Activated B cell treated with CpG ODN at 0.5 μM for 24 hours (primary cell): Measurements from ENCODE around the gene DNAH8. TPM values are rescaled to one million over a fixed set of nuclear protein-coding genes. Genes with fewer than 3 reads are reported as not detected.
A peak's percentile ranks its signal among the peaks of the same experiment; 100 is the strongest.

Source experiments
- ATAC-seq: fragments of 200-7000 bp; cut with Tn5 transposase; one replicate; pipeline ENCODE4 v1.10.0; 2021; ENCODE audit warnings: low read depth, mild to moderate bottlenecking, moderate library complexity
- CTCF ChIA-PET: fragments of 350-600 bp; sonication (Branson Sonifier 250); formaldehyde crosslinking; loops from one replicate; lab custom pipeline; 2021; ENCODE audit warnings: antibody characterized with exemption; lab: Charles Lee
- POLR2A ChIA-PET: fragments of 350-600 bp; sonication (Branson Sonifier 250); formaldehyde crosslinking; loops from one replicate; lab custom pipeline; 2021; ENCODE audit warnings: antibody characterized with exemption; lab: Charles Lee
- DNase-seq: peaks from one replicate; pipeline ENCODE4 v3.0.0; 2022
- H3K27ac Mint-ChIP-seq: one replicate; pipeline ENCODE4 v1.8.0; 2020; ENCODE audit warnings: mixed read lengths
- H3K27me3 Mint-ChIP-seq: one replicate; pipeline ENCODE4 v1.8.0; 2021; ENCODE audit warnings: mixed read lengths
- H3K36me3 Mint-ChIP-seq: one replicate; pipeline ENCODE4 v1.8.0; 2021; ENCODE audit warnings: low read depth, mixed read lengths
- H3K4me1 Mint-ChIP-seq: one replicate; pipeline ENCODE4 v1.8.0; 2021; ENCODE audit warnings: mixed read lengths
- H3K4me3 Mint-ChIP-seq: one replicate; pipeline ENCODE4 v1.8.0; 2020; ENCODE audit warnings: mild to moderate bottlenecking, mixed read lengths
- H3K9me3 Mint-ChIP-seq: one replicate; pipeline ENCODE4 v1.8.0; 2020; ENCODE audit warnings: mixed read lengths
- intact Hi-C: fragments of 100-400 bp; cut with micrococcal nuclease; formaldehyde crosslinking; loops from one replicate; pipeline ENCODE4 v1.15.1; 2024
- total RNA-seq: library from RNA; stranded (reverse); gene quantifications from 2 replicates; pipeline ENCODE4 v1.2.3, GENCODE V29; 2022
- TF ChIP-seq, protein P1 (sequence below): fragments of 200-600 bp; IDR thresholded peaks from one replicate; pipeline ENCODE4 v1.8.0; 2022; ENCODE audit warnings: antibody characterized with exemption, mild to moderate bottlenecking

The DNAH8 gene
- total RNA-seq, 1 donor from 2014 or later: 2.0 TPM

DNA sequence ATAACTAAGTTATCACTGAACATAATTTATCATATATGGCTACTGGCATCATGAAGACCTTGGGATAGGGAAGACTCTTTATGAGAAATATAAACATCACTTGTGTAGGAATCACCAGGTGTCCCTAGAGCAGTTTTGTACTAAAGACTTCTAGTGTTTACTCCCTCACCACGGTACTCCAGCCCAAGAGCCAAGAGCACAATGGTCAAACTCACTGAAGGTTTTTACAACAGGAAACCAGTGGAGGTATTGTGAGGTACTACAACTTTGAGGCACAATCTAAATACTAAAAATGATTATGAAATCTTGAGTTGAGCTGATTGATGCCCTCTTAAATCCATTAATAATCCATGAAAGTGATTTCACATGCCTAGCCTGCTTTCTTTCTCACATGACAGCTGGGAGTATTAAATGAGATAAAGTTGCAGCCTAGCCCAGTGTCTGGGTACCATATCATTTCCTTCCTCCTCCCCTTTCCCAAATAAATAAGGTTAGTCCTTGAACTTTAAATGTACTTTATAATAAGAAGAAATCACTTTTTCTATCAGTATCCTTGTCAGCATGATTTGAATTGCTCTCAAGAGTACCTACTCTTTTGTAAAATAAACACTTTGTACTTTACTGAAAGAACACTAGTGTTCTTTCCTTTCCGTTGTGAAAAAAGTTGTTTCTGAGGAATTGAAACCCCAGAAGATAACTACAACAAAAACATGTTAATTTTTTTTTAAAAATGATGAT lies 38.7 kb upstream of the DNAH8 start:
- ChIA-PET POLR2A (interaction anchor here (0.7 to 1.5 kb wide), 2 partner anchors 11 to 37 kb away, joined by 4 to 7 read pairs; no protein-coding TSS in a partner anchor), CTCF (no interaction called here)
- peak; percentile 22 for ATAC-seq
- peaks cover 64% of the 10 kb centered on the region for H3K4me1 Mint-ChIP-seq
- H3K9me3 Mint-ChIP-seq: peaks cover 5% of the 10 kb centered on the region
- intact Hi-C loops: loop anchor here (10.0 kb wide), 1 partner anchor 642 kb away; no protein-coding TSS in a partner anchor
- TF ChIP-seq, protein P1, sequence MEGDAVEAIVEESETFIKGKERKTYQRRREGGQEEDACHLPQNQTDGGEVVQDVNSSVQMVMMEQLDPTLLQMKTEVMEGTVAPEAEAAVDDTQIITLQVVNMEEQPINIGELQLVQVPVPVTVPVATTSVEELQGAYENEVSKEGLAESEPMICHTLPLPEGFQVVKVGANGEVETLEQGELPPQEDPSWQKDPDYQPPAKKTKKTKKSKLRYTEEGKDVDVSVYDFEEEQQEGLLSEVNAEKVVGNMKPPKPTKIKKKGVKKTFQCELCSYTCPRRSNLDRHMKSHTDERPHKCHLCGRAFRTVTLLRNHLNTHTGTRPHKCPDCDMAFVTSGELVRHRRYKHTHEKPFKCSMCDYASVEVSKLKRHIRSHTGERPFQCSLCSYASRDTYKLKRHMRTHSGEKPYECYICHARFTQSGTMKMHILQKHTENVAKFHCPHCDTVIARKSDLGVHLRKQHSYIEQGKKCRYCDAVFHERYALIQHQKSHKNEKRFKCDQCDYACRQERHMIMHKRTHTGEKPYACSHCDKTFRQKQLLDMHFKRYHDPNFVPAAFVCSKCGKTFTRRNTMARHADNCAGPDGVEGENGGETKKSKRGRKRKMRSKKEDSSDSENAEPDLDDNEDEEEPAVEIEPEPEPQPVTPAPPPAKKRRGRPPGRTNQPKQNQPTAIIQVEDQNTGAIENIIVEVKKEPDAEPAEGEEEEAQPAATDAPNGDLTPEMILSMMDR: no peak
- no peaks in the 10 kb centered on the region for H3K27me3 Mint-ChIP-seq
- H3K27ac Mint-ChIP-seq: peak overlapping the region; percentile 71
- peak overlapping the region; percentile 25 for H3K4me3 Mint-ChIP-seq
- H3K36me3 Mint-ChIP-seq: peaks cover 50% of the 10 kb centered on the region
- DNase-seq: no peak

- TF ChIP-seq, protein P1: no peak
- H3K36me3 Mint-ChIP-seq: peaks cover 57% of the 10 kb centered on the region
- ChIA-PET POLR2A (interaction anchor here (1.5 kb wide), 1 partner anchor 38 kb away, joined by 4 read pairs; no protein-coding TSS in a partner anchor), CTCF (no interaction called here)
- H3K27me3 Mint-ChIP-seq: no peaks in the 10 kb centered on the region
- peaks cover 65% of the 10 kb centered on the region for H3K4me1 Mint-ChIP-seq
- peaks cover 5% of the 10 kb centered on the region for H3K9me3 Mint-ChIP-seq
- H3K4me3 Mint-ChIP-seq: peak overlapping the region; percentile 25
- ATAC-seq (no peak), DNase-seq (no peak)
- intact Hi-C loops: loop anchor here (10.0 kb wide), 1 partner anchor 642 kb away; no protein-coding TSS in a partner anchor
- H3K27ac Mint-ChIP-seq: peak overlapping the region; percentile 71
Observed at GRCh38 chr6:38676974-38677544, 38.1 kb upstream of the DNAH8 start.

- peaks cover 5% of the 10 kb centered on the region for H3K9me3 Mint-ChIP-seq
- H3K27ac Mint-ChIP-seq: peak overlapping the region; percentile 76
- no peak for DNase-seq
- ATAC-seq: peak; percentile 47
- H3K36me3 Mint-ChIP-seq: peaks cover 64% of the 10 kb centered on the region
- intact Hi-C loops: loop anchor here (10.0 kb wide), 1 partner anchor 643 kb away; no protein-coding TSS in a partner anchor
- H3K4me3 Mint-ChIP-seq: no peak overlapping the region
- no peaks in the 10 kb centered on the region for H3K27me3 Mint-ChIP-seq
- CTCF ChIA-PET: no interaction called here
- TF ChIP-seq, protein P1: no peak
- peaks cover 57% of the 10 kb centered on the region for H3K4me1 Mint-ChIP-seq
- POLR2A ChIA-PET: interaction anchor here (0.6 to 0.9 kb wide), 3 partner anchors 16 to 25 kb away, joined by 4 to 7 read pairs (median 4); partner anchors contain the start of gene GLO1
Observed at GRCh38 chr6:38678178-38678760, 36.8 kb upstream of the DNAH8 start.

DNA sequence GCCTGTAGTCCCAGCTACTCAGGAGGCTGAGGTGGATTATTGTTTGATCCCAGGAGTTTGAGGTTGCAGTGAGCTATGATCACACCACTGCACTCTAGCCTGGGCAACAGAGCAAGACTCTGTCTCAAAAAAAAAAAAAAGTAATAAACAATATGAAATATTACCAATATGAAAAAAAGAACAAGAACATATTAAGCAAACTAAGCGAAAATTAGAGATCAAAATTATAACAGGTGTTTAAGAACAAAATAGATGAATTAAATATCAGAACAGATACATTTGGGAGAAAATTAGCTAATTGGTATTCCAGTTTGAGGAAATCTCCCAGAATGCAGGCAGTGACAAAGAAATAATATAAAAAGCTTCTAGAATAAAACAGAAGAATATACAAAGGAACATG lies 35.4 kb upstream of the DNAH8 start:
- no peak overlapping the region for H3K27ac Mint-ChIP-seq
- H3K9me3 Mint-ChIP-seq: no peaks in the 10 kb centered on the region
- no peaks in the 10 kb centered on the region for H3K27me3 Mint-ChIP-seq
- intact Hi-C loops: loop anchor here (10.0 kb wide), 1 partner anchor 645 kb away; no protein-coding TSS in a partner anchor
- DNase-seq: no peak
- no peak for ATAC-seq
- TF ChIP-seq, protein P1: no peak
- H3K4me1 Mint-ChIP-seq: peaks cover 43% of the 10 kb centered on the region
- no peak overlapping the region for H3K4me3 Mint-ChIP-seq
- CTCF ChIA-PET: interaction anchor here (0.6 kb wide), 1 partner anchor 15 kb away, joined by 3 read pairs; no protein-coding TSS in a partner anchor
- POLR2A ChIA-PET: no interaction called here
- H3K36me3 Mint-ChIP-seq: peaks cover 69% of the 10 kb centered on the region
